Muscle of leg (tissue), 11 donors: ENCODE data around the gene FFAR3. TPM values are rescaled to one million over a fixed set of nuclear protein-coding genes. Genes with fewer than 3 reads are reported as not detected.

Source experiments
- DNase-seq: peaks from one replicate; pipeline ENCODE4 v3.0.0; 2013
- H3K27ac ChIP-seq: one replicate; pipeline ENCODE4 v1.5.1; 2013; ENCODE audit warnings: mild to moderate bottlenecking, low read length, control low read depth
- H3K27me3 ChIP-seq: one replicate; pipeline ENCODE4 v1.6.1; 2013; ENCODE audit warnings: low read length; ENCODE audit not compliant: control insufficient read depth, insufficient read depth
- H3K36me3 ChIP-seq: one replicate; pipeline ENCODE4 v1.6.1; 2013; ENCODE audit warnings: low read length; ENCODE audit not compliant: control insufficient read depth, insufficient read depth
- H3K4me1 ChIP-seq: one replicate; pipeline ENCODE4 v1.6.1; 2013; ENCODE audit warnings: low read length; ENCODE audit not compliant: control insufficient read depth, insufficient read depth
- H3K4me3 ChIP-seq: one replicate; pipeline ENCODE4 v1.5.1; 2013; ENCODE audit warnings: low read length, control low read depth
- H3K9me3 ChIP-seq: replicated peaks from 2 replicates; pipeline ENCODE4 v1.6.1; 2013; ENCODE audit warnings: low read depth, low read length; ENCODE audit not compliant: control insufficient read depth
- WGBS: methylation state at CpG from one replicate; pipeline ENCODE4 v1.1.5; 2013; ENCODE audit warnings: missing lambda C conversion rate; ENCODE audit not compliant: insufficient coverage; 5-methylcytosine and 5-hydroxymethylcytosine counted together
- polyA plus RNA-seq, 8 donors: library from polyadenylated mRNA; unstranded; fragments of 120-200 nt; gene quantifications; one replicate each; pipeline versions ENCODE4 v1.2.1 to v1.2.3, GENCODE V29; 2013; ENCODE audit warnings: inconsistent platforms in 1 of 8, low replicate concordance in 1 of 8; ENCODE audit not compliant: insufficient read length in 8 of 8, insufficient read depth in 1 of 8
- total RNA-seq: library from RNA; stranded (reverse); fragments of 120-200 nt; gene quantifications from one replicate; pipeline ENCODE4 v1.2.4, GENCODE V29; 2013

Gene FFAR3
- total and polyA plus RNA-seq, 9 donors, result 0.06 to 0.24 (median 0.19) TPM; not detected in 3

GRCh38 chr19:35389192-35389861, 31.1 kb downstream of the FFAR3 start:
- no peak for DNase-seq
- no peaks in the 10 kb centered on the region for H3K27me3 ChIP-seq

GRCh38 chr19:35392742-35393715, 34.8 kb downstream of the FFAR3 start:
- 68% methylated on average over 5 of the region's 5 CpGs for WGBS

More at GRCh38 chr19:35389192-35389861, 31.1 kb downstream of the FFAR3 start:
- WGBS, result 57% methylated on average over 3 of the region's 6 CpGs
- H3K9me3 ChIP-seq, result peaks cover 10% of the 10 kb centered on the region
- no peak overlapping the region for H3K27ac ChIP-seq
- no peak overlapping the region for H3K4me3 ChIP-seq
- H3K36me3 ChIP-seq, result no peaks in the 10 kb centered on the region
- H3K4me1 ChIP-seq, result no peaks in the 10 kb centered on the region

GRCh38 chr19:35395382-35396199, 37.3 kb downstream of the FFAR3 start:
- H3K27me3 ChIP-seq, result no peaks in the 10 kb centered on the region
- no peaks in the 10 kb centered on the region for H3K9me3 ChIP-seq
- no peak overlapping the region for H3K4me3 ChIP-seq
- no peaks in the 10 kb centered on the region for H3K36me3 ChIP-seq
- 33% methylated on average over 14 of the region's 19 CpGs for WGBS
- DNase-seq, result peak; percentile 21
- H3K4me1 ChIP-seq, result no peaks in the 10 kb centered on the region
- H3K27ac ChIP-seq, result no peak overlapping the region

More at GRCh38 chr19:35392742-35393715, 34.8 kb downstream of the FFAR3 start:
- Histone ChIP-seq H3K27ac (no peak overlapping the region), H3K4me3 (no peak overlapping the region), H3K36me3 (no peaks in the 10 kb centered on the region), H3K4me1 (no peaks in the 10 kb centered on the region), H3K27me3 (no peaks in the 10 kb centered on the region), H3K9me3 (no peaks in the 10 kb centered on the region)
- peak; percentile 34 for DNase-seq

GRCh38 chr19:35396240-35396885, 38.1 kb downstream of the FFAR3 start:
- H3K4me3 ChIP-seq, result no peak overlapping the region
- no peaks in the 10 kb centered on the region for H3K27me3 ChIP-seq
- DNase-seq, result no peak
- no peaks in the 10 kb centered on the region for H3K36me3 ChIP-seq
- H3K27ac ChIP-seq, result no peak overlapping the region
- H3K4me1 ChIP-seq, result no peaks in the 10 kb centered on the region
- 86% methylated on average over 10 of the region's 14 CpGs for WGBS
- H3K9me3 ChIP-seq, result no peaks in the 10 kb centered on the region

GRCh38 chr19:35397064-35397463, 38.8 kb downstream of the FFAR3 start:
- WGBS, result 80% methylated on average over 6 of the region's 6 CpGs
- H3K9me3 ChIP-seq, result no peaks in the 10 kb centered on the region
- H3K27me3 ChIP-seq, result no peaks in the 10 kb centered on the region
- H3K27ac ChIP-seq, result no peak overlapping the region
- H3K4me3 ChIP-seq, result no peak overlapping the region
- H3K4me1 ChIP-seq, result no peaks in the 10 kb centered on the region
- DNase-seq, result no peak
- no peaks in the 10 kb centered on the region for H3K36me3 ChIP-seq

- Histone ChIP-seq H3K4me1 (no peaks in the 10 kb centered on the region), H3K27ac (no peak overlapping the region), H3K9me3 (no peaks in the 10 kb centered on the region), H3K4me3 (no peak overlapping the region), H3K27me3 (no peaks in the 10 kb centered on the region), H3K36me3 (no peaks in the 10 kb centered on the region)
- 86% methylated on average over 6 of the region's 12 CpGs for WGBS
- DNase-seq, result no peak
These were observed 40.3 kb downstream of the FFAR3 start for GRCh38 chr19:35398570-35398969.

- no peaks in the 10 kb centered on the region for H3K36me3 ChIP-seq
- no peak overlapping the region for H3K27ac ChIP-seq
- WGBS, result 100% methylated on average over 2 of the region's 4 CpGs
These were observed 41.0 kb downstream of the FFAR3 start for GRCh38 chr19:35399231-35399630.

GRCh38 chr19:35399948-35400772, 41.9 kb downstream of the FFAR3 start:
- Histone ChIP-seq H3K27ac (no peak overlapping the region), H3K4me3 (no peak overlapping the region), H3K9me3 (no peaks in the 10 kb centered on the region), H3K36me3 (no peaks in the 10 kb centered on the region), H3K27me3 (no peaks in the 10 kb centered on the region), H3K4me1 (no peaks in the 10 kb centered on the region)
- WGBS, result 48% methylated on average over 5 of the region's 10 CpGs
- DNase-seq, result no peak

More at GRCh38 chr19:35399231-35399630, 41.0 kb downstream of the FFAR3 start:
- H3K4me3 ChIP-seq, result no peak overlapping the region
- H3K9me3 ChIP-seq, result no peaks in the 10 kb centered on the region
- H3K4me1 ChIP-seq, result no peaks in the 10 kb centered on the region
- DNase-seq, result no peak
- H3K27me3 ChIP-seq, result no peaks in the 10 kb centered on the region

- Histone ChIP-seq H3K27ac (no peak overlapping the region), H3K4me3 (no peak overlapping the region)
- 95% methylated on average over 5 of the region's 7 CpGs for WGBS
These were observed 42.5 kb downstream of the FFAR3 start for GRCh38 chr19:35400773-35401100.

More at GRCh38 chr19:35400773-35401100, 42.5 kb downstream of the FFAR3 start:
- H3K4me1 ChIP-seq, result no peaks in the 10 kb centered on the region
- H3K27me3 ChIP-seq, result no peaks in the 10 kb centered on the region
- no peaks in the 10 kb centered on the region for H3K9me3 ChIP-seq
- no peaks in the 10 kb centered on the region for H3K36me3 ChIP-seq
- DNase-seq, result no peak
